Colon (tissue), 2 donors: ENCODE results near the gene OPN3.
A peak's percentile ranks its signal among the peaks of the same experiment; 100 is the strongest.
"Not testable (repeated sequence)": the region's sequence is repeated elsewhere in the genome, so short reads cannot be mapped to it uniquely, and the experiment has no call there.

ENCODE experiments used
- FAIRE-seq: peaks from 2 replicates; lab custom pipeline; 2012; peaks lifted over from hg19 to GRCh38; lab: Jason Lieb, UNC
- donor health status: control.
- donor health status: control.

The OPN3 gene, protein sequence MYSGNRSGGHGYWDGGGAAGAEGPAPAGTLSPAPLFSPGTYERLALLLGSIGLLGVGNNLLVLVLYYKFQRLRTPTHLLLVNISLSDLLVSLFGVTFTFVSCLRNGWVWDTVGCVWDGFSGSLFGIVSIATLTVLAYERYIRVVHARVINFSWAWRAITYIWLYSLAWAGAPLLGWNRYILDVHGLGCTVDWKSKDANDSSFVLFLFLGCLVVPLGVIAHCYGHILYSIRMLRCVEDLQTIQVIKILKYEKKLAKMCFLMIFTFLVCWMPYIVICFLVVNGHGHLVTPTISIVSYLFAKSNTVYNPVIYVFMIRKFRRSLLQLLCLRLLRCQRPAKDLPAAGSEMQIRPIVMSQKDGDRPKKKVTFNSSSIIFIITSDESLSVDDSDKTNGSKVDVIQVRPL

GRCh38 chr1:241640149-241640866, at the start of gene OPN3, which contains the start of gene CHML:
OPN3 (minus strand) TSS chr1:241640369; CDS start chr1:241640254, 115 bp downstream.
CHML (minus strand) TSS chr1:241640369; CDS start chr1:241635766, 4,603 bp downstream.
- FAIRE-seq, result no peak

GRCh38 chr1:241688940-241689368, 48.8 kb upstream of the OPN3 start:
- FAIRE-seq, result no peak

DNA sequence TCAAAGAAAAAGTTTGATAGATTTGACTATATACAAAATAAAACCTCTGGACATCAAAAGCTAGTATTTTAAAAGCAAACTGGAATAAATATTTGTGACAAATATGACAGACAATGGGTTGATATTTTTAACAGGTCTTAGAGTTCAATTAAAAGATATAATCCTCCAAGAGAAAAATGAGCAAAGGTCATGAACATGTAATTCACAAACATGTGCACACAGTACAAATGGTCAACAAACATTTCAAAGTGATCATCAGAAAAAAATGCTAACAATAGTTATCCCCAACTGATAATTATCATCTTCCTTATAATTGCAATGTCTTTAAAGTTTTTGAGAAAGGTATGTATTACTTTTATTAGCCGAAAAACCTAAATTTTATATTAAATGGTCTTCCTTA, 43.9 kb upstream of the OPN3 start:
- FAIRE-seq, result peak; percentile 55

DNA sequence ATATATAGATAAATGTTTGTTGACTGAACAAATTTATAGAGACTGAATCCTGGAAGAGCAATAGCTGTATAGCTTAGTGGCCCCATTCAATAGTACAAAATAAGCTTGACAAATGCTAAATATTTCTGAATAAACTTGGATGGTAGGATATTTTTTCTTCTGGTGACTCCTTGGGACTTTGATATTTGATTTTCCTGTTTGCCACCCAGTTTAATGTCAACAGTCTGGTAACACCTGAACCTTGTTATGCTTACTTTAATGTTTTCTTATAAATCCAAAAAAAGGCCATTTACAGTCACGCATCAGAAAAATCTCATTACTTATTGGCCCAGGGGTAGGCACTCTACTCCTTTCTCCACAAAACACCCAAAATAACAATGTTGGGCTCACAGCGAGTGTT, 42.8 kb upstream of the OPN3 start:
- FAIRE-seq, result no peak

- FAIRE-seq, result not testable (repeated sequence)
These were observed 41.8 kb upstream of the OPN3 start for GRCh38 chr1:241681861-241682448.

DNA sequence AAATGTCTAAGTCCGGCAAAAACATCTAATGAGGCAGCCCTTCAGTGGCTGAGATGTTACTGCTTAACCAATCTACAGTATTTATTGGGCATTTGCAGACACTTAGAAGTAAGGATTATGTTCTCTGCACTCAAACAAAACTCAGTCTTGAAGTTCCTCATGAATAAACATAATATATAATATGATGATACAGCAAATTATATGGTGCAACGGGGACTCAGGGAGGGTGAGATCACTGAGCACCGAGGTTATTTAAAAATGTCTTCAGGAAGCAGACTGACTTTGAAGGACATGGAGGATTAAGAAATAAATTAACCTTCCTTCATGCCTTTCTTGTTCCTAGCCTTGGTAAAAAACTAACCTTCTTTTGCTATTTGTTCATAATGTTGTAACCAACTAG, 39.8 kb upstream of the OPN3 start:
- no peak for FAIRE-seq

DNA sequence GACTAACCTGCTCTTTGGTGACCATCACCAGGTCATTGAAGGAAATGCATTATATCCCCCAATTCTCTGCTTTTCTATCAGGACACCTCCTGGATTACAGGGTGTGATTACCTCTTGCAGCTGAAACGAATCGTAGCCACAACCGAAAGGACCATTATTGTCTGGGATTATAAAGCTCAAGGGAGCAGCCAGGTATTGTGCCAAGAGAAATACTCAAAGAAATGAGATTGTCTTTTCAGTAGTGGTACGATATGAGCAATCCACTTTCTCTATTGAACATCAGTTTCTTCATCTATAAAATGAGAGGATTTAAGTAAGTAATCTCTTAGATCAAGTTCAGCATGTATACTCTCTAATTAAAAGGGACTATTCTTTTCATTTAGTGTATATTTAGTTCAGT, 39.2 kb upstream of the OPN3 start:
- no peak for FAIRE-seq

DNA sequence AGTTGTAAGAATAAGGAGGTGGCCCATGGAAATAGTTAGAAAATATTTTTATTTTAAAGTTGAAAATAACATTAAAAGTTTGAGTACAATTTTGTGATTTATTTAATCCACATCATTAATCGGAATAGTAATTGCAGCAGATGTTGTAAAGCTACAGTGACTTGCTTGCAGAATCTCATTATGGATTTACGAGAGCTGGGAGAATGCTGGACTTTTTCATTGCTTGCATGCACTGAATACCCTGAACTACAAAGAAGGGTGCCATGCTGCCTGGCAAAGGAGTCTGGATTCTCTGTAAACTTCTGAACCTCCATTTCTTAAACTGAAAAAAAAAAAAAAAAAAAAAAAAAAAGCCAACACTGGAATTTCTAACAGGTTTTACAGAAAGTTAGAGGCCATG, 38.4 kb upstream of the OPN3 start:
- no peak for FAIRE-seq

- no peak for FAIRE-seq
These were observed 37.0 kb upstream of the OPN3 start for GRCh38 chr1:241677201-241677600.

DNA sequence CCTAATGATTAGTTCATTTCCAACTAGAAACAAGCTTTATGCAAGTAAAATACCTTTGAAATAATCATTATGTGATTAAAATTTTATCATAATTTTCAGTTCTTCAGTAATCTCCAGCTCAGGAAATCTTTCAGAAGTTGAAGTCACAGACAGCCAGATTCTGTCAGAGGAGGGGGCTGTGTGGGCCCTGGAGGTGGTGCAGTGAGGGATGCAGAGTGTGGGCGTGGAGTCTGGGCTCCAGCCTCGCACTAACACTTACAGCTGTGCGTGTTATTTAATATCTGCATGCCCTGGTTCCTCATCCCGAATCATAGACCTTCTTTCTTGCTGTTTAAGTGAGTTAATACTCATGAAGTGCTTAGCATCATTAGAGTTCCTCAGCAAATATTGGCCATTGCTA, 35.8 kb upstream of the OPN3 start:
- no peak for FAIRE-seq

DNA sequence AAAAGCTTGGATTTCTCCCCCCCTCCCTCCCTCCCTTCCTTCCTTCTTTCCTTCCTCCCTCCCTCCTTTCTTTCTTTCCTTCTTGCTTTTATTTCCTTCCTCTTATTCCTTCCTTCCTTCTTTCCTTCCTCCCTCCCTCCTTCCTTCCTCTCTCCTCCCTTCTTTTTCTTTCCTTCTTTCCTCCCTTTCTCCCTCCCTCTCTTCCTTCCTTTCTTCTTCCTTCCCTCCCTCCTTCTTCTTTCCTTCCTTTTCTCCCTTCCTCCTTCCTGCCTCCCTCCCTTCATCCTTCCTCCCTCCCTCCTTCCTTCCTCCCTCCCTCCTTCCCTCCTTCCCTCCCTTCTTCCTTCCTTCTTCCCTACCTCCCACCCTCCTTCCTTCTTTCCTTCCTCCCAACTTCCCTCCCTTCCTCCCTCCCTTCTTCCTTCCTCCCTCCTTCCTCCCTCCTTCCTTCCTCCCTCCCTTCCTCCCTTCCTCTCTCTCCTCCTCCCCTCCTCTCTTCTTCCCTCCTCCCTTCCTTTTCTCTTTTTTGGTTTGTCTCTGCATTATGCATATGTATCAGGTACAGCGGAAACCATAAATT, 34.7 kb upstream of the OPN3 start:
- no peak for FAIRE-seq

DNA sequence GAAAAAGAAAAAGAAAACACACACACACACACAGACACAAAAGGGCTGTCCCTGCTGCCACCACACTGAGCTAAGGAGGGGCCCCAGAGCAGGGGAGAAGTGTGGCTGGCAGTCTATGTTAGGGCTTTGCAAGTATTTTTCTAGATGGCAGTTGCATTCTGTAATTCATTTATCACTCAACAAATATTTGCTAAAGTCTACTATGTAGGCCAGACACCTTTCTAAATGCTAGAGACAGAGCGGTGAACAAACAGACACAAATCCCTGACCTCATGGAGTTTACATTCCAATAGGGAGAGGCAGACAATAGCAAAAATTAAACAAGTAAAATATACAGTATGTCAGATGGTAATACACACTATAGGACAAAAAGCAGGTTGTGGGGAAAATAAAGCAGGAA, 32.1 kb upstream of the OPN3 start:
- no peak for FAIRE-seq

DNA sequence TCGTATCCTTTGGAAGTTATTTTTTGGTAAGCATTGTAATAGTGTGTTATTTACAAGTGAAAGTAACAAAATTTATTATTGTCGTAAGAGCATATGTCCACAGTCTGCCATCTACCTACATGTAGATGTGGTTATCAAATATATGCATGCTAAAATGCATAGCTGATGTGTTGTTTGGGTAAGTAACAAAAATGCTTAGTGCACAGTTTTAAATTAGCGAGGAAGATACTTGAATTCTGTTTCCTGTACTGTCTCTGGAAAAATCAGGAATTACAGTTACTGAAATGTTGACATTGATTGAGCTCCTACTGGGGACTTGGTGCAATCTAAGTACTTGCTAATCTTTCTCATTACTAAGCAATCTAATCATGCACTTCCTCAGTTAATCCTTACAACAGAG, 26.2 kb upstream of the OPN3 start:
- FAIRE-seq, result no peak

GRCh38 chr1:241660424-241660972, 20.3 kb upstream of the OPN3 start:
- no peak for FAIRE-seq

DNA sequence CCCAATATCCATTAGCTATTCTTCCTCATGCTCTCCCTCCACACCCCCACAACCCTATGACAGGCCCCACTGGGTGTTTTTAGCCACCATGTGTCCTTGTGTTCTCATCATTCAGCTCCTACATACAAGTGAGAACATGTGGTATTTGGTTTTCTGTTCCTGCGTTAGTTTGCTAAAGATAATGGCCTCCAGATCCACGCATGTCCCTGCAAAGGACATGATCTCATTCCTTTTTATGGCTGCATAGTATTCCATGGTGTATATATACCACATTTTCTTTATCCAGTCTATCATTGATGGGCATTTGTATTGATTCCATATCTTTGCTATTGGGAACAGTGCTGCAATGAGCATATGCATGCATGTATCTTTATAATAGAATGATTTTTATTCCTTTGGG, 18.8 kb upstream of the OPN3 start:
- FAIRE-seq, result not testable (repeated sequence)

DNA sequence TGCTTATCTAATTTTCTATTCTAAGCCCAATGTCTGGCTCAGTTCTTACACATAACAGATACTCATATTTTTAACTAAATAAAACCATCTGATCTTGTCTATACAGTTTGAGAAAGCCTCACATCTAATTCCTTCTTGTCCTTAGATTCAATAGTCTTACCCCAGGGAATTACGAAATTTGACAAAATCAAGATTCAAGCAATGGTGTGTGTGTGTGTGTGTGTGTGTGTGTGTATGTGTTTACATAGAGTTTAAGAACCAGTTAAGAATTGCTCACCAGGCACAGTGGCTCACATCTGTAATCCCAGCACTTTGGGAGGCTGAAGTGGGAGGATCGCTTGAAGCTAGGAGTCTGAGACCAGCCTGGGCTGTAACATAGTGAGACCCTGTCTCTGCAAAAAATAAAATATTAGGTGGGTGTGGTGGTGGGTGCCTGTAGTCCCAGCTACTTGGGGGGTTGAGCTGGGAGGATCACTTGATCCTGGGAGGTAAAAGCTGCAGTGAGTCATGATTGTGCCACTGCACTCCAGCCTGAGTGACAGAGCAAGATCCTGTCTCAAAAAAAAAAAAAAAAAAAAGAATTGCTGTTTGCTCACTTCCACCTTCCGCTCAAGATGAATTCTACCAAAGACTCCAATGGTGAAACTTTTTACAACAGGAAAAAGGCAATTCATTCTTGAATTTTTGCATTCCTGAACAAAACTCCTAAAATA, 18.1 kb upstream of the OPN3 start:
- no peak for FAIRE-seq

GRCh38 chr1:241654641-241655040, 14.5 kb upstream of the OPN3 start:
- no peak for FAIRE-seq

- FAIRE-seq, result no peak
These were observed 13.8 kb upstream of the OPN3 start for GRCh38 chr1:241654019-241654418.

GRCh38 chr1:241652012-241652411, 11.8 kb upstream of the OPN3 start, which contains the start of gene WDR64:
WDR64 (plus strand) TSS chr1:241652281; CDS start chr1:241652485, 204 bp downstream.
- FAIRE-seq, result no peak

DNA sequence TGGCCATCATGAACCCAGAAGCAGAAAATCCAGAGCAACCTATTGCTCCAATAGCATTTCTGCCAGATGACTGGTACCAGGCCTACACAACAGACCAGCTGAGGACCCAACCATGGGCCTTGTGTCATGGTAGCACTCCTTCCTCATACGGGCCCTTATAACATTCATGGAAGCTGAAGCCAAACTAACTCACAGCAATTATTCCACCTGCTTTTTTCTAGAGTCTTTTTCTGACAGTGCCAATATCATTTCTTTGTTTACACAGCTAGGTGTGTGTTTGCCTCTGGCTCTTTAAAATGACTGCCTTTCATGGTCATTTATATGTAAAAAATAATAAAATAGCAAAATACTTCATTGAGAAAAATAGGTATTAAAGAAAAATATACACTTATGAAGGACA, 8.0 kb upstream of the OPN3 start:
- no peak for FAIRE-seq

GRCh38 chr1:241647658-241648057, 7.5 kb upstream of the OPN3 start:
- no peak for FAIRE-seq

GRCh38 chr1:241646201-241646600, 6.0 kb upstream of the OPN3 start:
- no peak for FAIRE-seq
